WERI-Rb-1 (cell line): Measurements from ENCODE around the gene COL12A1.

Source experiments
- DNase-seq: peaks from one replicate; pipeline ENCODE4 v3.0.0-alpha.2; 2020
- H3K27ac ChIP-seq: fragments of 250-450 bp; sonication (Bioruptor Pico); 2 replicates; pipeline ENCODE4 v1.5.1; 2020; ENCODE audit warnings: mild to moderate bottlenecking, moderate library complexity
- H3K27me3 ChIP-seq: fragments of 250-450 bp; sonication (Bioruptor Pico); 2 replicates; pipeline ENCODE4 v1.5.1; 2021; ENCODE audit warnings: mild to moderate bottlenecking, low read depth, moderate library complexity; ENCODE audit not compliant: insufficient read depth, severe bottlenecking
- H3K36me3 ChIP-seq: fragments of 250-450 bp; sonication (Bioruptor Pico); 2 replicates; pipeline ENCODE4 v1.5.1; 2020; ENCODE audit warnings: mild to moderate bottlenecking, moderate library complexity
- H3K4me3 ChIP-seq: 2 replicates; pipeline ENCODE4 v1.5.1; 2011; ENCODE audit warnings: low read depth, mild to moderate bottlenecking, control low read depth, low read length
- H3K9me3 ChIP-seq: fragments of 250-450 bp; sonication (Bioruptor Pico); 2 replicates; pipeline ENCODE4 v1.5.1; 2021; ENCODE audit warnings: mild to moderate bottlenecking, moderate library complexity; ENCODE audit not compliant: severe bottlenecking
- CTCF ChIP-seq: IDR thresholded peaks from 2 replicates; pipeline ENCODE4 v1.5.1; 2011; ENCODE audit warnings: low read depth, mild to moderate bottlenecking, control low read depth, inconsistent platforms, low read length

Gene COL12A1

GRCh38 chr6:75205776-75206575, at the start of gene COL12A1:
TSS of gene COL12A1 (minus strand) at chr6:75206053. CDS start at chr6:75202792, 3,261 bp downstream.
- H3K4me3 ChIP-seq, result peak within 1 kb of the TSS; percentile 19
- no peak within 1 kb of the TSS for H3K27ac ChIP-seq
- H3K36me3 ChIP-seq, result no peaks in the 10 kb centered on the region
- H3K27me3 ChIP-seq, result peaks cover 99% of the 10 kb centered on the region
- H3K9me3 ChIP-seq, result no peaks in the 10 kb centered on the region
- TF ChIP-seq CTCF, result no peak
- peak; percentile 60 for DNase-seq

- TF ChIP-seq CTCF, result no peak
Observed at GRCh38 chr6:75250552-75250951, 44.7 kb upstream of the COL12A1 start.

GRCh38 chr6:75249837-75250236, 44.0 kb upstream of the COL12A1 start:
- no peaks in the 10 kb centered on the region for H3K36me3 ChIP-seq
- no peak overlapping the region for H3K4me3 ChIP-seq
- DNase-seq, result no peak
- no peak for TF ChIP-seq CTCF
- no peak overlapping the region for H3K27ac ChIP-seq
- H3K9me3 ChIP-seq, result no peaks in the 10 kb centered on the region
- H3K27me3 ChIP-seq, result no peaks in the 10 kb centered on the region

More at GRCh38 chr6:75250552-75250951, 44.7 kb upstream of the COL12A1 start:
- H3K27ac ChIP-seq, result no peak overlapping the region
- DNase-seq, result no peak
- H3K27me3 ChIP-seq, result no peaks in the 10 kb centered on the region
- no peak overlapping the region for H3K4me3 ChIP-seq
- no peaks in the 10 kb centered on the region for H3K9me3 ChIP-seq
- H3K36me3 ChIP-seq, result peaks cover 1% of the 10 kb centered on the region; the same call in 1 of the 2 replicates

- H3K27ac ChIP-seq, result no peak overlapping the region
- DNase-seq, result no peak
- no peaks in the 10 kb centered on the region for H3K9me3 ChIP-seq
- TF ChIP-seq CTCF, result no peak
- no peaks in the 10 kb centered on the region; the same call in 1 of the 2 replicates for H3K36me3 ChIP-seq
- no peaks in the 10 kb centered on the region for H3K27me3 ChIP-seq
- H3K4me3 ChIP-seq, result no peak overlapping the region
Observed at GRCh38 chr6:75246386-75246785, 40.5 kb upstream of the COL12A1 start.

GRCh38 chr6:75244063-75244584, 38.3 kb upstream of the COL12A1 start:
- no peak for TF ChIP-seq CTCF
- H3K4me3 ChIP-seq, result peak overlapping the region; percentile 86
- peak overlapping the region; percentile 80 for H3K27ac ChIP-seq
- peaks cover 15% of the 10 kb centered on the region for H3K36me3 ChIP-seq
- H3K27me3 ChIP-seq, result no peaks in the 10 kb centered on the region
- DNase-seq, result no peak
- no peaks in the 10 kb centered on the region for H3K9me3 ChIP-seq
